Inferior parietal cortex (tissue), 1 donor: ENCODE measurements around the gene DDX6.
"Not testable (repeated sequence)": the region's sequence is repeated elsewhere in the genome, so short reads cannot be mapped to it uniquely, and the experiment has no call there.

ENCODE experiments used
- DNase-seq: peaks from one replicate; pipeline ENCODE4 v3.0.0-alpha.2; 2016; ENCODE audit errors: extremely low spot score

Gene DDX6

DNA sequence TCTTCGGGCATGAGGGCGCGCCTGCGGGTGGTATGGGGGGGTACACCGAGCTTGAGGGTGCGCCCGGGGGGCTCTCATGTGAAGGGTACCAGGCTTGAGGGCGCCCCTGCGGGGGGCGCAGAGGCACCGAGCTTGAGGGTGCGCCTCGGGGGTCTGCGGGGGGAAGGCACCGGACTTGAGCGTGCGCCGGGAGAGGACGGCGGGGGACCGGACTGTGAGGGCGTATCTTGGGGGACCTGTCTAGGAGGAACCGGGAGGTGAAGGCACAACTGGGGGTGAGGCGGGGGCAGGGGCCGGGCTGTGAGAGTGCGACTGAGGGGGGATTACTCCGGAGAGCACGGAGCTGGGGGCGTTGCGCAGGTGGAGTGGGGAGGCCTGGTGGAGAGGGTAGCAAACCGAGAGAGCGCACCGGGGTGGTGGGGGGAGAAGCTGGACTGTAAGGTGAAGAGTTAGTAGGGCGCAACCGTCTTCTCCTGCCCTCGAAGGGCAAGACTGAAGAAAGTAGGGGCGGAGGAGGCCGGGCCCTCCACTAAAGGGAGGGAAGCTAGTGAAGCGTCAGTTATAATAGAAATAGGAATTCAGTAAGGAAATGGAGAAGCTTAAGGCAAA, 1.1 kb upstream of the DDX6 start:
- no peak for DNase-seq

DNA sequence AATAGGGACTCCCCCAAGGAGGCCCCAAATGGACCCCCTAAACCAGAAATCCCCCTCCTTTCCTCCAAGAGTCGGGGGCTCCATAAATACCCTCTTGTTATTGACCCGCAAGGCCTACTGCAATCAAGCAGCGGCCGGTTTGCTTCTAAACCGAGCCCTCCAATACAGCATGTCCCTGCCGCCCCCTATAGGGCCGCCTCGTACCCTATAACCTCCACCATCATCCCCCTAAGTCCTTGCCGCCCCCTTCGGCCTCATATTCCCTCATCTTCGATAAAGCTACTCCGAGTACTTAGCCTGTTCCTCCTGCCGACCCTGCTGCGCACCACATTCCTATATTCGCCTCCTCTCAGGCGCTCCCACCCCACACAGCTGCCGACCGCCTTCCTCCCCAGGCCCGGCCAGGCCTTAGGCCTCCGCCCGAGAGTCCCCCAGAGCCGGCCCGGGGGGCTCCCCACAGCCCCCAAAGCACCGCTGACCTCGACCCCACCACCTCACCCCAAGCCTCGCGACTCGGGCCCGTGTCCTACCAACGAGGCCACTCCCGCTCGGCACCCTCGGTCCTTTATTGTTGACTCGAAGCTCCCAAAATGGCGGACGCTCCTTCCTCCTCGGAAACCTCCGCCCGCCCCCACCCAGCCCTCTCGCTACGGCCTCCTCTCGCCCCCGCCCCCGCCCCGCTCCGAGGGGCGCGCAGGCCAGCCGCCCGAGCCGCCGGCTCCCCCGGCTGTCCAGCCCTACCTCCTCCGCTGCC, 430 bp downstream of the DDX6 start:
- peak; percentile 82 for DNase-seq

DNA sequence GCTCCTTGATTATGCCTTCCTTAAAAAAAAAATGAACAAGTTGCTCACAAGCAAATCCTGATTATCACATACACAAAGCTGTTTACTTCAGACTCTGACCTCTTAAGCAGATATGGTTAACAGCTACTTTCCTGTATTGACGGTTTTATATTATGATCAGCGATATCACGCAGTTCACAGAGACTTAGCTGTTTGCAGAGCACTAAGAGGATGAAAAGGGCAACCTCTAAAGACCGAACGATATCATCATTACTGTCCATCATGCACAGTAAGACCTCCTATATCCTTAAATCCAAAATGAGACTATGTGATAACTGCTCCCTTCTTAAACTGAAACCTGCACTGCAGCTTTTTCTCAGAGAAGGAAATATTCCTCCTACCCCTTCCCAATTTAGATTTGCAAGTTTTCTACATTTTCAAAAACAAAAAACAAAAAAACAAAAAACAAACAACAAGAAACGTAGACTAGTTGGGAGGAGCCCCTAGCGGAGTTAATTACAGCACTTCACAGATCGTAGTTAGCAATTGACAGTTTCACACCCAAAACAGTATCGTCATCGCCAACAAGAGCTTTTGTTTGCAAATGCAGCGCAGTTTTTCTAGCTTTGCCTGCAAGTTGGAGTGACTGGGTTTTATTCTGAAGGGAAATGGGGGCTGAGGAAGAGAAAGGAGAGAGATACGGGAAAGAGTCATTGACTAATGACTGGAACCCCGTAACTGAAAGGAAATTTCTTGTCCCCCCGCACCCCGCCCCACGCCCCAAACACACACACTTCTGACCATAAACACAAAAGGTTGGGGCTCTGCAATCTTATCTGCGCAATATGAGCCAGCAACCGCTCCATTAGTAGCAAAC, 1.2 kb downstream of the DDX6 start:
- peak; percentile 73 for DNase-seq

DNA sequence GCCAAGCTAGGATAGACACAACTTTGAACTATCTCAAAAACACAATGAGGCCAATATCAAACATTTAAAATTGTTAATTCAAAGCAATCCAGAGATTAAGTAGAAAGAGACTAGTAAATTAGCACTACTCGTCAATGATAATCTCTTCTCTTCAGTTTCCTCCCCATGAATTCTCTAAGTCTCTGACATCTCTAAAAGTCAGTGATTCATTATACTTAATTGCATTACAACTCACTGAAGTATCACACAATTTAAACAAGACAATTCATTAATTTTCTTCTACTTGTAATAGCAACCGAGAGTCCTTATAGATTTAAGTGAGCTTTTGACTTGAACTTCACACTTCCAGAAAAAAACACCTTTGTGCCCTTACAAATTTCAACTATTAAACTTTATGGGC, 4.3 kb downstream of the DDX6 start:
- DNase-seq = no peak

DNA sequence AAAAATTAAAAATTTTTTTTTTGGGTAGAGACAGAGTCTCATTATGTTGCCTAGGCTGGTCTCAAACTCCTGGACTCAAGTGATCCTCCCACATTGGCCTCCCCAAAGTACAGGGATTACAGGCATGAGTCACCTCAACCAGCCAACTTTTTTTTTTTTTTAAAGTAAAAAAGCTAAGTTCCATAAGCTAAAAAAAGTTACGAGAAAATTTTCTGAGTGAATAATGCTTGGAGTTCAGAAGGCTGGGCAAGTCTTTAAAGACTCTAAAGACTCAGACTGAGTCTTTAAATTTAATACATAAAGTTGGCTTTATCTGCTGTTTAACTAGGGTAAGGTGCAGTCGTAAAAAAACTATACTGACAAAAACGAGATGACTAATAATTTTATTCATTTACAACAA, 5.6 kb downstream of the DDX6 start:
- no peak for DNase-seq

DNA sequence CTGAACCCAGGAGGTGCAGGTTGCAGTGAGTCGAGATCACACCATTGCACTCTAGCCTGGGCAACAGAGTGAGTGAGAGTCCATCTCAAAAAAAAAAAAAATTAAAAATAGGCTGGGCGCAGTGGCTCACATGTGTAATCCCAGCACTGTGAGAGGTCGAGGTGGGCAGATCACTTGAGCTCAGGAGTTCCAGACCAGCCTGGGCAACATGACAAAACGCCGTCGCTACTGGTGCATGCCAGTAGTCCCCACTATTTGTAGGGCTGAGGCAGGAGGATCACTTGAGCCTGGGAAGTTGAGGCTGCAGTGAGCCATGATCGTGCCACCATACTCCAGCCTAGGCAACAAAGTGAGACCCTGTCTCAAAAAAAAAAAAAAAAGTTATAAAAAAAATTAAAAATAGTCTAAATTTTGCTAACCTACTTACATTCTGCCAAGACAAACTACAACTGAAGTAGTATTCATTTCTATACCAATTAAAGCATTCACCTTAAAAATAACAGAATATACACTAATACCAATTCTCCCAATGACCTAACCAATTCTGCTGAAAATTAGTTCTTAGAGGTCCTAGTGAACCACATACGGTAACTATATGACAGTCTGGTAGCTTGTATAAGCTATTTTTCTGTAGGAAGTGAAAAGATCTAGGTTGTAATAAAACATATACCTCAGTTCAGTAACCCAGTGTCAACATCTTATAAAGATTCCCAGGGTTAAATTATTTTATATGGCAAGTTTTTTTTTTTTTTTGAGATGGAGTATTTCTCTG, 7.1 kb downstream of the DDX6 start:
- no peak for DNase-seq

DNA sequence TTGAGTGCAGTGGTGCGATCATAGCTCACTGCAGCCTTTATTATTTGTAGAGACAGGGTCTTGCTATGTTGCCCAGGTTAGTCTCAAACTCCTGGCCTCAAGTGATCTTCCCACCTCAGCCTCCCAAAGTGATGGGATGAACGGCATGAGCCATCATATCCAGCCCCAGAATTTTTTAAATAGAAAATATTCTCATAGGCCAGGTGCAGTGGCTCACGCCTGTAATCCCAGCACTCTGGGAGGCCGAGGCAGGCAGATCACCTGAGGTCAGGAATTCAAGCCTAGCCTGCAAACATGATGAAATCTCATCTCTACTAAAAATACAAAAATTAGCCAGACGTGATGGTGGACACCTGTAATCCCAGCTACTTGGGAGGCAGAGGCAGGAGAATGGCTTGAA, 7.6 kb downstream of the DDX6 start:
- not testable (repeated sequence) for DNase-seq

DNA sequence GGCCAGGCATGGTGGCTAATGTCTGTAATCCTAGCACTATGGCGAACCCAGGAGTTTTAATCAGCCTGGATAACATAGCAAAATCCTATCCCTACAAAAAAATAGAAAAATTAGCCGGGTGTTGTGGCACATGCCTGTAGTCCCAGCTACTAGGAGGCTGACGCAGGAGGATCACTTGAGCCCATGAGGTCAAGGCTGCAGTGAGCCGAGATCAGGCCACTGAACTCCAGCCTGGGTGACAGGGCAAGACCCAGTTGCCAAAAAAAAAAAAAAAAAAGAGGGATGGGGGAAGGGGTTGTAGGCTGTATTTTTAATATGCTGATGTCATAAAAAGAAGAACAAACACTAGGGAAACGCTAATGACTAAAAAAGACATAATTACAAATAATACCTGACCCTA, 12.1 kb downstream of the DDX6 start:
- no peak for DNase-seq

DNA sequence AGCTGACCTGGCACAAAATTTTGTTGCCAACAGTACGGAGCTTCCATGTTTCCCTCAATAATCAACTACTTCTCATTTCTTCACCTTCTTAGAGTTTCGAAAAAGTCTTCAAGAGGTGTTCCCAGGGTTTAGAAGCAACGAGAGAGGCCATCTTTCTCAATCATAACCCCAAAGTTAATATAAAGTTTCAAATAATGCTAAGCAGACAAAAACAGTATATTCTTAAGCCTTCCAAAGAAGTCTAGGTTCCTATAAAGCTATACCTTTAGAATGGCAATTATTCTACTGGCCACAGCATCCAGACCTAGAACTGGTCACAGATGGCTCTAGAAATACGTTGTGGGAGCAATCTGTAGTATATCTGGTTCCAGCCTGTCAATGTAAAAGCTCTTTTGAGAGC, 16.9 kb downstream of the DDX6 start:
- DNase-seq = no peak

DNA sequence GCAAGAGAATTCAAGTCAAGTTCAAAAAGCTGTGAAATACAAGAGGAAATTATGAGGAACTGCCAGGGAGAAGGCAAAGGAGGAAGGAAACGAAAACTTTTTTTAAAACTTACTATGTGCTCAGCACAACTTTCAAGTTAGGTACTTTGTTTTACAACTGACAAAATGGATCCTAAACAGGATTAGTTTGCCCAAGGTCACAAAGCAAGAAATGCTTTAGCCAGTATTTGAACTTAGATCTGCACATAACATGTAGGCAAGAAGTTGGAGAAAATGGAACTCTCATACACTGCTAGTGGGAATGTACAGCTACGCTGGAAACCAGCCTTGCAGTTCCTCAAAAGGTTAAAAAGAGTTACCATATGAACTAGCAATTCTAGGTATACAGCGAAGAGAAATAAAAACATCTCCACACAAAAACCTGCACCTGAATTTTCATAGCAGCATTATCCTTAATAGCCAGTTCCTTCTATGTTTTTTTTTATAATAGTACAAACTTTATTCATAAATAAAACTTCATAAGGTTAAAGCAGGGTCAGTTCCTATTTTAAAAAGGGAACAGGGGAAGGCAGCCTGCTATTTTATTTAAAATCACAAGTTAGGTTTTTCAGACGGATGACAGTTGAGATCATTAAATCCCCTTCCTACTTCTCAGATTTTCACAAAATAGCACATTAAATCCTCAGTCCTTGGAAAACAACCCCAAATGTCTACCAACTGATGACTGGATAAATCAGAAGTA, 19.2 kb downstream of the DDX6 start:
- no peak for DNase-seq

DNA sequence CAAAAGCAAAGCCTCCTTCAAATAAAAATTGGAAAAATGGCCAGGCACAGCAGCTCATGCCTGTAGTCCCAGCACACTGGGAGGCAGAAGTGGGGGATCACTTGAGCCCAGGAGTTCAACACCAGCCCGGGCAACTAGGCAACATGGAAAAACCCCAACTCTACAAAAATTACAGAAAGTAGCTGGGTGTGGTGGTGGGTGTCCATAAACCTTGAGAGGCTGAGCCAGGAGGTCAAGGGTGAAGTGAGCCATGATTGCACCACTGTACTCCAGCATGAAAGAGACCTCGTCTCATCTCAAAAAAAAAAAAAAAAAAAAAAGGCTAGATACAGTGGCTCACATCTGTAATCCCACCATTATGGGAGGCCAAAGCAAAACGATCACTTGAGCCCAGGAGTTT, 22.3 kb downstream of the DDX6 start:
- no peak for DNase-seq

DNA sequence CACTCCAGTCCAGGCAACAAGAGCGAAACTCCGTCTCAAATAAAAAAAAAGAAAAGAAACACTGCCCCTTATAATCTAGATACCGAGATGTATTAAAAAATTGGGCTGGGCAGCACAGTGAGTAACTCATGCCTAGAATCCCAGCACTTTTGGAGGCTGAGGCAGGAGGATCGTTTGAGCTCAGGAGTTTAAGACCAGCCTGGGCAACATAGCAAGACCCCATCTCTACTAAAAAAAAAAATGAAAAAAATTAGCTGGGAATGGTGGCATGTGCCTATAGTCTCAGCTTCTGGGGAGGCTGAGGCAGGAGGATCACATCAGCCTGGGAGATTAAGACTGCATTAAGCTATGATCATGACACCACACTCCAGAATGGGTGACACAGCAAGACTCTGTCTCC, 24.9 kb downstream of the DDX6 start:
- no peak for DNase-seq

DNA sequence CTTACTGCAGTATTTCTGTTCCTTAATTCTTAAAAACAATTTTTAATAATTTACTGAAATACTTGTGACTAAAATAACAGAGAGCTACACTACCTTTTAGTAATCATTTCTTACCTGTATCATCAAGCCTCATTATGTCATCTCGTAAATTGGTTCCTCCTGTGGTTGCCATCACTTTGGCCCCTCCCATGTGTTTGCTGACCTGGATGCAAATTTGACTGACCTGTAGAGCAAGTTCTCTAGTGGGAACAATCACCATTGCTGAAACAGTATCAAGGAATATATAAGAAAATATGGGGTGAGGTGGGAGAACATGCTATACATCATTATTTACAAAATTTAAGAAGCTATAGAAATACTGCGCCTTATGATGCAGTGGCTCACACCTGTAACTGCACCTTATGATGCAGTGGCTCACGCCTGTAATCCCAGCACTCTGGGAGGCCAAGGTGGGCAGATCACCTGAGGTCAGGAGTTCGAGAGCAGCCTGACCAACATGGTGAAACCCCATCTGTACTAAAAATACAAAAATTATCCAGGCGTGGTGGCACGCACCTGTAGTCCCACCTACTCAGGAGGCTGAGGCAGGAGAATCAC, 25.8 kb downstream of the DDX6 start:
- DNase-seq = not testable (repeated sequence)

DNA sequence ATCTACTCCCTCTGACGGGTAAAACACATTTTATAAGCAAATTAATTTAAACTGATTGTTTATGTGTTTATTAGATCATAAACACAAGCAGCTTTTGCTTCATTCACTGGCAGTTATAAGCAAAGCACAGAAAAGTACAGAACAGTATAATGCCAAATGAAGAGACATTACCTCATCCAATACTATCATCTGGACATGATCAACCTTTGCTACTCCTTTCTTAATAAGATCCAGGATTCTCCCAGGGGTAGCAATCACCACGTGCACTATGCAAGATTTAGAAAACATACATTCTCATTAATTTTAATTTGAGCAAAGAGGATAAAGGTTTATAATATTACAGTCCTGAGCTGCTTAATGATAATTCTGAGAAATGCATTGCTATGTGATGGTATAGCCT, 27.9 kb downstream of the DDX6 start:
- DNase-seq = no peak

DNA sequence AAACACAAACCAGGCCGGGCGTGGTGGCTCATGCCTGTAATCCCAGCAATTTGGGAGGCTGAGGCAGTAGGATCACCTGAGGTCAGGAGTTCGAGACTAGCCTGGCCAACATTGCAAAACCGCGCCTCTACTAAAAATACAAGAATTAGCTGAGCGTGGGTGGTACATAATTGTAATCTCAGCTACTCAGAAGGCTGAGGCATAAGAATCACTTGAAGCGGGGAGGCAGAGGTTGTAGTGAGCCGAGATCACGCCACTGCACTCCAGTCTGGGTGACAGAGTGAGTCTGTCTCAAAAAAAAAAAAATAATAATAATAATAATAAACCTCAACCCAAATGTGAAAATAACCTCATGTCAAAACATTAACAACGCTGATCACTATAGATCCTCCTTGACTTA, 29.0 kb downstream of the DDX6 start:
- DNase-seq = not testable (repeated sequence)

DNA sequence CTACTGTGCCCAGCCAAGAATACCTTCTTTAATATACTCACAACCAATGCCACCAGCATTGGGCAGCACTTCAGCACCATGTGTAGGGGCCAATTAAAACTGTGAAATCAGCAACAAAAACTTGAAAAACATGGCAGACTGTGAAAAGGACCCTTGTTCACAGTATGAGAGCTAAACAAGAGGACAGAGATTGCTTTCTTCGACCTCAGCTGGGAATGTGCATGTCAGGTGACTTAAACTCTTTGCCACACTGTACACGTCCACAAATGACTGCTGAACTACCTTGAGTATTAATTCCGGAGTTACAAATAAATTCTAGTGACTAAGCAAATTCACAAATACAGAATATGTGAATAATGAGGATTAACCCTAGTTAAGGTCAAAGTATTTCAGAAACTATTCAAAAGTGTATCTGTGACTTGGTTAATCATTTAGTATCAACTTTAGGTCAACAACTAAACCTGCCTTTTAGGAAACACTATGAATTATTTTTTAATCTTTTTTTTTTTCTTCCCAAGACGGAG, 33.0 kb downstream of the DDX6 start:
- peak; percentile 58 for DNase-seq

DNA sequence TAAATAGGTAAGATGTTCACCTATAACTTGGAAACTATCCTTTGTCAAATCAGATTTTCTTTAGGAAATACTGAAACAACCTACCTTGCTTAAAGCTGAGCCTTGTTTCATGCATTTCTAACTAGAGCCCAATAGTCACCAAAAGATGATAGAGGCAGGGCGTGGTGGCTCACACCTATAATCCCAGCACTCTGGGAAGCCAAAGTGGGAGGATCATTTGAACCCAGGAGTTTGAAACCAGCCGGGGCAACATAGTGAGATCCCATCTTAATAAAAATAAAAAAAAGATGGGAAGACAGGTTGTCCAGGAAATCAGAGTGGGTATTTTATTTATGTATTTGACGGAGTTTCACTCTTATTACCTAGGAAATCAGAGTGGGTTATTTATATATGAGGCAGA, 38.3 kb downstream of the DDX6 start:
- no peak for DNase-seq

DNA sequence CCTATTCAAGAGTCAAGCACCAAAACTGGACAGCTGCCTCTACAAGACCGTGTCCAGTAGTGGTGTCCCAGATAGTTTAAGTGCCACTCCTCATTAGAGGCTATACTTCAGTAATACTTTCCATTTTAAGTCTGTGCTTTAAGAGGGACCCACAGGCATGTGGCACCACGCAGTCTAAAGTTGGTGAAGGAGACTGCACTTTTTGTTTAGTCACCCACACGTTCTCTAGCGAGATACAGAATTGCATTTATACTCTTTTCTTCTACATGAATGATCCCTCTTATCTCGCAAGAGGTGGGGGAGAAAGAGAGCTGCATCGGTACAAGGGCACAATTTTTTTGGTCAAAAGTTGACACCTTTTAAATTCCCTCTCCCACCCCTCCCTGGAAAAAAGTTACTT, 41.5 kb downstream of the DDX6 start:
- DNase-seq = no peak

DNA sequence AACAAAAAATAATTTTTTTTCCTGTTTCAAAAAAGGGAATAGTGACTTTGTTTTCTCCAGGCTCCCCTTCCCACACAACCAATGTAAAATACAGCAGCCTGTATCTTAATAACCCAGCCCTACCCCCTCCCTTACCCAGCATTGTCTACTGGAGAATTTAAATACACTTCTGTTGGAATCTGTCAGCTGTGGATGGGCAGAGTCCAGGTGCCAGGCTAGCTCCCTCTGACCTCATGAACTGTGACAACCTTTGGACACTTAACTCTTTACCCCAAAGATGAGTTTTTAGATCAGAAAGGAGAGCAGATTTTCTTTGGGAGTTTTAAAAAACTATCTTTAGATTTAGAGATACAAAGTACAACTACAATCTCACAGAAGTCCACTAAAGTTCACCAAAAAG, 42.9 kb downstream of the DDX6 start:
- DNase-seq = no peak

DNA sequence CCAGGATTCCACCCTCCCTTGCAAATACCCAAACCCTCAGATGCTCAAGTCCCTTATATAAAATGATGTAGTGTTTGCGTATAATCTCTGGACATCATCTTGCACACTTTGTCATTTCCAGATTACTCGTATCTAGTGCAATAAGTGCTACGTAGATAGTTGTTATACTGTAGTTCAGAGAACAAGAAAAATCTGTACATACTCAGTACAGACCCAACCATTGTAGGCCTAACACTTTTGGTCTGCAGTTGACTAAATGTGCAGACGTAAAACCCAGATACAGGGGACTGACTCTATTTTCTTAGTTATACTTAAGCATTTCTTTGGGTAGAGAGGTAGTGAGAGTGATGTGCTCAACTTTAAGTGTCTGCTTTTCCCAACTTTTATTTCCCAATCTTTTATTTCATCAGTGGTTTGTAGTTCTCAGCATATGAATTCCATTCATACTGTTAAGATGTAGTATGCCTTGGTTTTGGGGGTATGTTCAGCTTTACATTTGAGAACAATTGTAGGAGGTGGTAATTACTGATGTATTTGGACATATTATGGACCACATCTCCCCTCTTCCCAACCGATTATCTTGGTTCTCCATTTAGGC, 43.9 kb downstream of the DDX6 start:
- no peak for DNase-seq
